NCI-H526 treated with DMSO at 0.1 percent for 48 hours (cell line): ENCODE results near the gene PIGT.
"Not testable (repeated sequence)": the region's sequence is repeated elsewhere in the genome, so short reads cannot be mapped to it uniquely, and the experiment has no call there.

Experiments used
- DNase-seq: peaks from one replicate; lab custom pipeline; 2025; lab: John Stamatoyannopoulos, UW

The PIGT gene

DNA sequence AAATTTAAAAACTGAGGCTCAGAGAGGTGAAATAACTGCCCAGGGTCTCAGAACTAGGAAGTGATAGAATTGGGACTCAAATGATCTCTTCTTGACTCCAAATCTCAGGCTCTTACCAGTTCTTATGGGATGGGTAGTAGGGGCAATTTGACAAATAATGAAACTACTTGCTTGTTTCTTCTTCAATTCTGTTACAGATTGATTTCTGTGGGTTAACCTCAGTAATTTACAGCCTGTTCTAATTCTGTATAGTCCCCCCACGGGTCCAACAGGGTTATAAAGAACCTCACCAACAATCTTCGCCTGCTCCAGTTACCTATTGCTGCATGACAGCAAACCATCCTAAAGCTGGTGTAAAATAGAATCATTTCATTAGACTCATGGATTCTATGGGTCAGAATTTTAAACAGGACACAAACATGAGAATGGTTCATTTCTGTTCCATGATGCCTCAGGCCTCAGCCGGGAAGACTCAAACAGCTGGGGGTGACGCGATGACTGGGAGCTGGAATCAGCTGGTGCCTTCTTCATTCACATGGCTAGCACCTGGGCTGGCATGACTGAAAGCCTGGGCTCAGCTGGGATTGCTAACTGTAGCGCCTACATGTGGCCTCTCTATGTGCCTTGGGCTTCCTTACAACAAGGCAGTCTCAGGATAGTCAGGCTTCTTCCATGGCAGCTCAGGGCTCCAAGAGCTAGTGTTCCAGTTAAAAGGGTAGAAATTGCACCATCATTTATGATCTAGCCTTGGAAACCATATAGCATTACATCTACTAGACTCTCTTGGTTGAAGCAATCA, 47.0 kb downstream of the PIGT start:
- DNase-seq = no peak

GRCh38 chr20:45463709-45464108, 47.8 kb downstream of the PIGT start:
- no peak for DNase-seq

GRCh38 chr20:45465491-45466266, 49.7 kb downstream of the PIGT start:
- no peak for DNase-seq

DNA sequence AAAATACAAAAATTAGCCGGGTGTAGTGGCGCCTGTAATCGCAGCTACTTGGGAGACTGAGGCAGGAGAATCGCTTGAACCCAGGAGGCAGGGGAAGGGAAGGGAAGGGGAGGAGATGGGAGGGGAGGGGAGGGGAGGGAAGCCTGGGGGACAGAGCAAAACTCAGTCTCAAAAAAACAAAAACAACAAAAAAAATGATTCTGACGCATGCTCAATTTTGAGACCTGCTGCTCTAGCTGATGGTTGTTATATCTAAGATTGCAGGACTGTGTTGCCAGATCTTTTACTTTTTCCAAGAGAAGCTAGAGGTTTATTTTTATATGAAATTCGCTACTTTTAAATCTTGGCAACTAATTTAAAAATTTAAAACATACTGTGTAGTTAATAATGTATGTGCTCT, 51.2 kb downstream of the PIGT start:
- no peak for DNase-seq

GRCh38 chr20:45467861-45468260, 51.9 kb downstream of the PIGT start:
- no peak for DNase-seq

- peak; percentile 67 for DNase-seq
Observed at GRCh38 chr20:45469336-45470261, 53.7 kb downstream of the PIGT start, which contains the start of gene WFDC2. Gene WFDC2 (plus strand): TSS chr20:45469753. CDS start chr20:45469782, 29 bp downstream.

DNA sequence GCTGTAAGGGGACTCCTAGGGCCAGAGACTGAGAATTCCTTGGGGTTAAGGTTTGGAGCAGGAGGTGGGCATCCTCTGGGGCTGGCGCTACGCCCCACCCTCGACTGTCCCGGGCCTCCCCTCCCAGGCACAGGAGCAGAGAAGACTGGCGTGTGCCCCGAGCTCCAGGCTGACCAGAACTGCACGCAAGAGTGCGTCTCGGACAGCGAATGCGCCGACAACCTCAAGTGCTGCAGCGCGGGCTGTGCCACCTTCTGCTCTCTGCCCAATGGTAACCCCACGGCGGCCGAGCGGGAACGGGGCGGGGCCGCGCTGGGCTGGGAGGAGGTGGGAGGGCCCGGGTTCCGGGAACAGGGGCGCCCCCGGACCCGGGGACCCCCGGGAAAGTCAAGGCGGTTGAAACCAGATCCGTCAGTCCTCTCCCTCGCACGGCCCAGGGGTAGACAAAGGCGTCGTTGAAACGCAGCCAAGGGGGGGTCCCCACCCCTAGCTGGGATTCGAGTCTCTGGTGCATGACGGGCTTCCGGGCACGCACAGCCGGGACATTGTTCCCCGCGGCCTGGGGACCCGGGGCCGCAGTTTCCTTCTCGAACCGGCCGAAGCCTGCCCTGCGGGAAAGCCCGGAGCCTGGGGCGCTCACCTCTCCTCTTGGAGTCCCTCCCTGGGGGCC, 54.5 kb downstream of the PIGT start:
- DNase-seq = peak; percentile 72

DNA sequence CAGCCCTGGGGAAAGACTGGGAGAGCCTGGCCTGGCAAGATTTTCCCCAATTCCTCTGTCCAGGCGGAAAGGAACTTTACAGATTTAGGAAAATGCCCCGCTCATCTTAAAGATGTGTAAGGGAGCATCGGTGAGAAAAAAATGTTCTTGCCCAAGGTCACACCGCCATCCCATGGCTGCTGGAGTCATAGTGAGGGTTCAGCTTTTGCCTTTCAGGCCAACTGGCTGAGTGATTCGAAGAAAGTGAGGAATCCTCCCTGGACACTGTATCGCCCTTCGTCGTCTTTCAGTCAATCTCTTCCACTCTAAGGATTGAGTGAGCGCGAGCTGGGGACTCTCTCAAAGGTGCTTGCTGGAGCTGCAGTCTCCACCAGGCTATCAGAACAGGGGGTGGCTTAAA, 55.0 kb downstream of the PIGT start:
- DNase-seq = peak; percentile 62

- not testable (repeated sequence) for DNase-seq
Observed at GRCh38 chr20:45472286-45472685, 56.3 kb downstream of the PIGT start.
